ENCODE measurements around the gene CFAP91.
A peak's percentile ranks its signal among the peaks of the same experiment; 100 is the strongest.

Gene CFAP91

GRCh38 chr3:119683421-119683820, 19.4 kb upstream of the CFAP91 start:
- H3K36me3 ChIP-seq = no peaks in the 10 kb centered on the region
- no peak for TF ChIP-seq CTCF (IDR thresholded peaks at IDR 0.05; ENCODE audit: low read depth, low read length)
- no peak overlapping the region for H3K4me3 ChIP-seq (ENCODE audit: low read depth, low read length)
- H3K27me3 ChIP-seq (ENCODE audit: insufficient read depth, low read depth, severe bottlenecking) = no peaks in the 10 kb centered on the region
- DNase-seq = no peak
- H3K27ac ChIP-seq = no peak overlapping the region
- no peaks in the 10 kb centered on the region for H3K9me3 ChIP-seq (ENCODE audit: severe bottlenecking)

- no peaks in the 10 kb centered on the region for H3K9me3 ChIP-seq (ENCODE audit: severe bottlenecking)
- H3K4me3 ChIP-seq (ENCODE audit: low read depth, low read length) = no peak overlapping the region
- DNase-seq = no peak
- no peak overlapping the region for H3K27ac ChIP-seq
- TF ChIP-seq CTCF (IDR thresholded peaks at IDR 0.05; ENCODE audit: low read depth, low read length) = peak; percentile 32
- no peaks in the 10 kb centered on the region for H3K36me3 ChIP-seq
- H3K27me3 ChIP-seq (ENCODE audit: insufficient read depth, low read depth, severe bottlenecking) = no peaks in the 10 kb centered on the region
These were observed 12.7 kb upstream of the CFAP91 start for GRCh38 chr3:119690043-119690656.

- Histone ChIP-seq H3K4me3 (ENCODE audit: low read depth, low read length) (no peak overlapping the region), H3K27ac (no peak overlapping the region), H3K9me3 (ENCODE audit: severe bottlenecking) (no peaks in the 10 kb centered on the region), H3K36me3 (no peaks in the 10 kb centered on the region), H3K27me3 (ENCODE audit: insufficient read depth, low read depth, severe bottlenecking) (no peaks in the 10 kb centered on the region)
- no peak for TF ChIP-seq CTCF (IDR thresholded peaks at IDR 0.05; ENCODE audit: low read depth, low read length)
- no peak for DNase-seq
These were observed 7.3 kb upstream of the CFAP91 start for GRCh38 chr3:119695480-119695879.

GRCh38 chr3:119697394-119697793, 5.4 kb upstream of the CFAP91 start:
- H3K27ac ChIP-seq = no peak overlapping the region
- H3K9me3 ChIP-seq (ENCODE audit: severe bottlenecking) = no peaks in the 10 kb centered on the region
- no peak overlapping the region for H3K4me3 ChIP-seq (ENCODE audit: low read depth, low read length)
- no peaks in the 10 kb centered on the region for H3K36me3 ChIP-seq
- H3K27me3 ChIP-seq (ENCODE audit: insufficient read depth, low read depth, severe bottlenecking) = no peaks in the 10 kb centered on the region
- TF ChIP-seq CTCF (IDR thresholded peaks at IDR 0.05; ENCODE audit: low read depth, low read length) = no peak
- no peak for DNase-seq

- Histone ChIP-seq H3K4me3 (ENCODE audit: low read depth, low read length) (no peak overlapping the region), H3K27ac (no peak overlapping the region), H3K9me3 (ENCODE audit: severe bottlenecking) (no peaks in the 10 kb centered on the region), H3K27me3 (ENCODE audit: insufficient read depth, low read depth, severe bottlenecking) (no peaks in the 10 kb centered on the region), H3K36me3 (no peaks in the 10 kb centered on the region)
- no peak for DNase-seq
- TF ChIP-seq CTCF (IDR thresholded peaks at IDR 0.05; ENCODE audit: low read depth, low read length) = no peak
These were observed 2.4 kb upstream of the CFAP91 start for GRCh38 chr3:119700269-119700919.

Data from WERI-Rb-1 (cell line).